HepG2 (cell line): ENCODE results near the gene NCF2. TPM values are rescaled to one million over a fixed set of nuclear protein-coding genes. Genes with fewer than 3 reads are reported as not detected.
A peak's percentile ranks its signal among the peaks of the same experiment; 100 is the strongest.

ENCODE experiments used
- CAMTA2 ChIP-seq: sonication (generic); formaldehyde crosslinking; IDR thresholded peaks from 2 replicates; pipeline ENCODE4 v1.4.0; 2020; ENCODE audit warnings: mild to moderate bottlenecking, missing genetic modification reagents, borderline replicate concordance
- GRHL1 ChIP-seq: sonication (generic); formaldehyde crosslinking; conservative IDR thresholded peaks from 2 replicates; pipeline ENCODE4 v1.8.0; 2022; ENCODE audit warnings: missing genetic modification reagents
- PHF21A ChIP-seq: sonication (generic); formaldehyde crosslinking; IDR thresholded peaks from 2 replicates; pipeline ENCODE4 v1.5.0; 2020; ENCODE audit warnings: mild to moderate bottlenecking, missing genetic modification reagents
- PPARG ChIP-seq: conservative IDR thresholded peaks from 2 replicates; pipeline ENCODE4 v1.6.1; 2016; ENCODE audit warnings: missing biosample characterization, missing genetic modification reagents
- RFXANK ChIP-seq: IDR thresholded peaks from 2 replicates; pipeline ENCODE4 v1.6.1; 2016
- ZBTB39 ChIP-seq: sonication (generic); formaldehyde crosslinking; IDR thresholded peaks from 2 replicates; pipeline ENCODE4 v1.5.0; 2020; ENCODE audit warnings: missing genetic modification reagents
- ZIK1 ChIP-seq: sonication (generic); formaldehyde crosslinking; IDR thresholded peaks from 2 replicates; pipeline ENCODE4 v1.5.0; 2020; ENCODE audit warnings: mild to moderate bottlenecking, low read depth, missing genetic modification reagents, borderline replicate concordance
- ZMYM3 ChIP-seq: sonication (generic); formaldehyde crosslinking; IDR thresholded peaks from 2 replicates; pipeline ENCODE4 v1.5.1; 2020; ENCODE audit warnings: mild to moderate bottlenecking, missing genetic modification reagents
- ZNF367 ChIP-seq: sonication (generic); formaldehyde crosslinking; IDR thresholded peaks from 2 replicates; pipeline ENCODE4 v1.4.0; 2020; ENCODE audit warnings: missing genetic modification reagents, borderline replicate concordance
- ZNF431 ChIP-seq: sonication (generic); formaldehyde crosslinking; IDR thresholded peaks from 2 replicates; pipeline ENCODE4 v1.9.0; 2022; ENCODE audit warnings: missing genetic modification reagents, low read depth, mild to moderate bottlenecking, borderline replicate concordance
- ZNF513 ChIP-seq: sonication (generic); formaldehyde crosslinking; conservative IDR thresholded peaks from 2 replicates; pipeline ENCODE4 v1.5.0; 2020; ENCODE audit warnings: missing genetic modification reagents
- ZNF775 ChIP-seq: sonication (generic); formaldehyde crosslinking; IDR thresholded peaks from 2 replicates; pipeline ENCODE4 v1.4.0; 2020; ENCODE audit warnings: missing genetic modification reagents, mild to moderate bottlenecking, moderate library complexity, borderline replicate concordance
- ZNF782 ChIP-seq: sonication (generic); formaldehyde crosslinking; IDR thresholded peaks from 2 replicates; pipeline ENCODE4 v1.4.0; 2020; ENCODE audit warnings: missing genetic modification reagents, mild to moderate bottlenecking, borderline replicate concordance
- polyA plus RNA-seq, 8 experiments: library from polyadenylated mRNA; depleted of rRNA in 3 of 8; stranded (reverse) in 7 of 8; unstranded in 1 of 8; fragments of >200 nt; fragmentation: Illumina TruSeq in 4 of 8; extraction: Trizol in 4 of 8; gene quantifications; 2 replicates each; pipeline versions ENCODE4 v1.2.1 to v1.2.3, GENCODE V29; 2011 to 2016; ENCODE audit warnings: low read depth in 4 of 8, missing spikeins in 1 of 8, mixed read lengths in 1 of 8; ENCODE audit not compliant: insufficient read depth in 1 of 8
- total RNA-seq, 5 experiments: library from RNA; depleted of rRNA; stranded (reverse); fragments of >200 nt; fragmentation: Illumina TruSeq; extraction: Trizol; gene quantifications; 2 replicates each; pipeline ENCODE4 v1.2.3, GENCODE V29; 2016; ENCODE audit warnings: low read depth in 1 of 5
- TF ChIP-seq, protein P1 (sequence below): IDR thresholded peaks from 2 replicates; pipeline ENCODE4 v1.6.1; 2012; ENCODE audit warnings: inconsistent platforms
- TF ChIP-seq, protein P2 (sequence below): sonication (generic); formaldehyde crosslinking; IDR thresholded peaks from 2 replicates; pipeline ENCODE4 v1.4.0; 2020; ENCODE audit warnings: missing genetic modification reagents
- TF ChIP-seq, protein P3 (sequence below): sonication (generic); formaldehyde crosslinking; IDR thresholded peaks from 2 replicates; pipeline ENCODE4 v1.8.0; 2022; ENCODE audit warnings: low read depth, missing genetic modification reagents

Gene NCF2
- total and polyA plus RNA-seq, 2 of the 13 experiments (the other 11 are each of a cell fraction or from before 2014, with no cell fraction given), result 0.18 to 0.46 TPM

GRCh38 chr1:183635099-183635605 lies 44.9 kb upstream of the NCF2 start (continued):
- TF ChIP-seq ZBTB39 (CRISPR knock-in tag) (no peak), PPARG (CRISPR knock-in tag) (no peak; the same call in 1 of the 2 replicates), ZNF367 (CRISPR knock-in tag) (no peak), GRHL1 (no peak), CAMTA2 (no peak), ZNF775 (CRISPR knock-in tag) (no peak), ZNF513 (no peak), PHF21A (CRISPR knock-in tag) (no peak), ZNF782 (CRISPR knock-in tag) (0 out of 2 replicates have a peak, but pooled peaks have one; percentile 25), ZNF431 (no peak), ZIK1 (0 out of 2 replicates have a peak, but pooled peaks have one; percentile 25), RFXANK (CRISPR knock-in tag) (no peak), ZMYM3 (CRISPR knock-in tag) (no peak)
- TF ChIP-seq, protein P1, sequence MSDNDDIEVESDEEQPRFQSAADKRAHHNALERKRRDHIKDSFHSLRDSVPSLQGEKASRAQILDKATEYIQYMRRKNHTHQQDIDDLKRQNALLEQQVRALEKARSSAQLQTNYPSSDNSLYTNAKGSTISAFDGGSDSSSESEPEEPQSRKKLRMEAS, result no peak
- TF ChIP-seq, protein P2, sequence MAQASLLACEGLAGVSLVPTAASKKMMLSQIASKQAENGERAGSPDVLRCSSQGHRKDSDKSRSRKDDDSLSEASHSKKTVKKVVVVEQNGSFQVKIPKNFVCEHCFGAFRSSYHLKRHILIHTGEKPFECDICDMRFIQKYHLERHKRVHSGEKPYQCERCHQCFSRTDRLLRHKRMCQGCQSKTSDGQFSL (CRISPR knock-in tag), result peak; percentile 47; the same call in 1 of the 2 replicates
- TF ChIP-seq, protein P3, sequence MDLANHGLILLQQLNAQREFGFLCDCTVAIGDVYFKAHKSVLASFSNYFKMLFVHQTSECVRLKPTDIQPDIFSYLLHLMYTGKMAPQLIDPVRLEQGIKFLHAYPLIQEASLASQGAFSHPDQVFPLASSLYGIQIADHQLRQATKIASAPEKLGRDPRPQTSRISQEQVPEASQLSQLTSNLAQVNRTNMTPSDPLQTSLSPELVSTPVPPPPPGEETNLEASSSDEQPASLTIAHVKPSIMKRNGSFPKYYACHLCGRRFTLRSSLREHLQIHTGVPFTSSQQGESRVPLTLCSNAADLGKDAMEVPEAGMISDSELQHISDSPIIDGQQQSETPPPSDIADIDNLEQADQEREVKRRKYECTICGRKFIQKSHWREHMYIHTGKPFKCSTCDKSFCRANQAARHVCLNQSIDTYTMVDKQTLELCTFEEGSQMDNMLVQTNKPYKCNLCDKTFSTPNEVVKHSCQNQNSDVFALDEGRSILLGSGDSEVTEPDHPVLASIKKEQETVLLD (CRISPR knock-in tag), result no peak
